ENCODE results near the gene CALY. TPM values are rescaled to one million over a fixed set of nuclear protein-coding genes. Genes with fewer than 3 reads are reported as not detected.

CALY gene
- total RNA-seq, 1 donor from 2014 or later = not detected

DNA sequence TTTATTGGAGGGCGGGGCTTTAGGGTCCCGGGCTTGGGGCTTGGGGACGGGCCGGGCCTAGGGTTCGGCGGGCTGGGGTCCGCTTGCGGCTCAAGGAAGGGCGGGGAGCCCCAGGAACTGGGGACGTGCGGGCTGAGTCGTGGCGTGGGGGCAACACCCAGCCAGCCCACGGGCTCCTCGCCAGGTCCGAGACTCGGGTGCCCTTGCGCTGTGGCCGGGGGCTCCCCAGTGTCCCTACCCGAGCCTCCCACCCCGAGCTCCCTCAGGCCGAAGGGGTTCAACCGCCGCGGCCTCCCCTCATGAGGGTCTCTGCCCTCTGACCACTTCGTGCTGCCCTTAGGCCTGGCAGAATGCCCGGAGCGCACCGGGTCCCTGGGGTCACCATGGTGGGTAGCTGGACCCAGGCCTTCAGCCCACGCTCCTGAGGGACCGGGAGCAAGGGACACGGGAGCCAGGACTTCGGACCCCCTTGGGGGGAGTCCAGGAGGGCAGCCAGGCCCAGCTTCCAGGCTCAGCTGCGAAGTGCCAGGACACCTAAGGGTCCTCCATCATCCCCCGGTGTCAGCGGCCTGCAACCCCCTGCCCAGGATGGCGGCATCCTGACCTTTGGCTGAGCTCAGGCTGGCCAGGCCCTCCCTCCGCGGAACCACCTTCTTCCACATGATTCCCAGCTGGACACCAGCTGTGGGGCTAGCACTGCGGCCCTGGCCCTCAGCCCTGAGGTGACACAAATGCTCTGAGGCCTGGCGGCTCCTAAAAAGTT lies 21.6 kb upstream of the CALY start:
- CTCF ChIA-PET = no interaction called here
- H3K9me3 Mint-ChIP-seq = no peaks in the 10 kb centered on the region
- H3K4me3 Mint-ChIP-seq = no peak overlapping the region
- peaks cover 15% of the 10 kb centered on the region for H3K36me3 Mint-ChIP-seq (ENCODE audit: low read depth)
- TF ChIP-seq, protein P1, sequence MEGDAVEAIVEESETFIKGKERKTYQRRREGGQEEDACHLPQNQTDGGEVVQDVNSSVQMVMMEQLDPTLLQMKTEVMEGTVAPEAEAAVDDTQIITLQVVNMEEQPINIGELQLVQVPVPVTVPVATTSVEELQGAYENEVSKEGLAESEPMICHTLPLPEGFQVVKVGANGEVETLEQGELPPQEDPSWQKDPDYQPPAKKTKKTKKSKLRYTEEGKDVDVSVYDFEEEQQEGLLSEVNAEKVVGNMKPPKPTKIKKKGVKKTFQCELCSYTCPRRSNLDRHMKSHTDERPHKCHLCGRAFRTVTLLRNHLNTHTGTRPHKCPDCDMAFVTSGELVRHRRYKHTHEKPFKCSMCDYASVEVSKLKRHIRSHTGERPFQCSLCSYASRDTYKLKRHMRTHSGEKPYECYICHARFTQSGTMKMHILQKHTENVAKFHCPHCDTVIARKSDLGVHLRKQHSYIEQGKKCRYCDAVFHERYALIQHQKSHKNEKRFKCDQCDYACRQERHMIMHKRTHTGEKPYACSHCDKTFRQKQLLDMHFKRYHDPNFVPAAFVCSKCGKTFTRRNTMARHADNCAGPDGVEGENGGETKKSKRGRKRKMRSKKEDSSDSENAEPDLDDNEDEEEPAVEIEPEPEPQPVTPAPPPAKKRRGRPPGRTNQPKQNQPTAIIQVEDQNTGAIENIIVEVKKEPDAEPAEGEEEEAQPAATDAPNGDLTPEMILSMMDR (IDR thresholded peaks at IDR 0.05) = no peak
- POLR2A ChIA-PET = interaction anchor here (0.6 to 3.0 kb wide), 10 partner anchors 11 to 81 kb away, joined by 4 to 19 read pairs (median 8); partner anchors contain the start of genes CALY, ECHS1, MTG1 and PAOX
- H3K4me1 Mint-ChIP-seq = peaks cover 31% of the 10 kb centered on the region
- no peaks in the 10 kb centered on the region for H3K27me3 Mint-ChIP-seq
- intact Hi-C loops (cut with micrococcal nuclease) = loop anchor here (1.0 kb wide), 2 partner anchors 15 to 31 kb away; partner anchors contain the start of gene ECHS1
- H3K27ac Mint-ChIP-seq = no peak overlapping the region
- no peak for DNase-seq
- no peak for ATAC-seq (ENCODE audit: low read depth)

DNA sequence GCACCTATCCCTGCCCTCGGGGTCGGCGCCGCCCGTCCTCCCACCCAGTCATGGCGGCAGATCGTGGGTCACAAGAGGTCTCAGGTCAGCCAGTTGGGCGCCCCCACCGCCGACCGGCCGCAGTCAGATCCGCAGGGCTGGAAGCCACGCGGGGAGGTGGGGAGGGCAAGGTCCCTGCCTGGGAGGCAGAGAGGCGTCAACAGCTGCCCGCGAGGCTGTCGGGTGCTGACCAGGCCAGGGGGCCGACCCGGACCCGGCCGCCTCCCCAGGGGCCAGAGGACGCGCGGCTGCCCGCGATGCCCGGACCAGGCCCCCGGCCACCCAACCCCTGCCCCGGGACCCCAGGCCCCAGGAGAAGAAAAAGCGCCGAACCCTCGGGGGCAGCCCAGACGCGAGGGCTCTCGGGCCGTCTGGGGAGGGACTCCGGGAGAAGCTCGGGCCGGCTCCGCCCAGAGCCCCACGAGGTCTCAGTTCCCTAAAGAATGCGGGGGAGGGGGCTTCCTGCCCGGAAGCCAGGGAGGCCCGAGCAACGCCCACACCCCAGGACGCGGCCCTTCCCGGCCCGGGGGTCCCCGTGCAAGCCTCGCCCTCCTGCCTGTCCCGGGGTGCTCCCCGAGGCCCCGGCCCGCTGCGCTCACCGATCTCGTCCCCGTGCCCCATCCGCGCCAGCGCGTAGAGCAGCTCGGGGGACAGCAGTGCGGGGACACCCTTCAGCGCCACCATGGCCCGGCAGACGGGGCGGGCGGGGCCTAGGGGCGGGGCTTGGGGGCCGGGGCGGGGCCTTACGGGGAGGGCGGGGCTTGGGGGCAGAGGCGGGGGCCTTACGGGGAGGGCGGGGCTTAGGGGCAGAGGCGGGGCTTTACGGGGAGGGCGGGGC lies 20.8 kb upstream of the CALY start, which contains the start of gene FUOM:
FUOM (minus strand) TSS at position 735 of the 877 bp plus-strand sequence; CDS start at position 723, 12 bp downstream.
- DNase-seq (peak; percentile 82), ATAC-seq (ENCODE audit: low read depth) (peak; percentile 87)
- Mint-ChIP-seq H3K4me3 (peak within 1 kb of the TSS; percentile 80), H3K36me3 (ENCODE audit: low read depth) (peaks cover 8% of the 10 kb centered on the region), H3K27me3 (no peaks in the 10 kb centered on the region), H3K4me1 (peaks cover 31% of the 10 kb centered on the region), H3K27ac (peak within 1 kb of the TSS; percentile 69), H3K9me3 (no peaks in the 10 kb centered on the region)
- TF ChIP-seq, protein P1 (IDR thresholded peaks at IDR 0.05) = no peak
- intact Hi-C loops (cut with micrococcal nuclease) = loop anchor here (1.0 to 2.0 kb wide), 5 partner anchors 16 to 37 kb away; partner anchors contain the start of genes CALY, ECHS1, MTG1 and PAOX
- ChIA-PET CTCF (interaction anchor here (0.6 kb wide), 1 partner anchor 28 kb away, joined by 3 read pairs; no protein-coding TSS in a partner anchor), POLR2A (interaction anchor here (0.6 to 3.0 kb wide), 11 partner anchors 9 to 80 kb away, joined by 3 to 19 read pairs (median 8); partner anchors contain the start of genes CALY, ECHS1, MTG1 and PAOX)

DNA sequence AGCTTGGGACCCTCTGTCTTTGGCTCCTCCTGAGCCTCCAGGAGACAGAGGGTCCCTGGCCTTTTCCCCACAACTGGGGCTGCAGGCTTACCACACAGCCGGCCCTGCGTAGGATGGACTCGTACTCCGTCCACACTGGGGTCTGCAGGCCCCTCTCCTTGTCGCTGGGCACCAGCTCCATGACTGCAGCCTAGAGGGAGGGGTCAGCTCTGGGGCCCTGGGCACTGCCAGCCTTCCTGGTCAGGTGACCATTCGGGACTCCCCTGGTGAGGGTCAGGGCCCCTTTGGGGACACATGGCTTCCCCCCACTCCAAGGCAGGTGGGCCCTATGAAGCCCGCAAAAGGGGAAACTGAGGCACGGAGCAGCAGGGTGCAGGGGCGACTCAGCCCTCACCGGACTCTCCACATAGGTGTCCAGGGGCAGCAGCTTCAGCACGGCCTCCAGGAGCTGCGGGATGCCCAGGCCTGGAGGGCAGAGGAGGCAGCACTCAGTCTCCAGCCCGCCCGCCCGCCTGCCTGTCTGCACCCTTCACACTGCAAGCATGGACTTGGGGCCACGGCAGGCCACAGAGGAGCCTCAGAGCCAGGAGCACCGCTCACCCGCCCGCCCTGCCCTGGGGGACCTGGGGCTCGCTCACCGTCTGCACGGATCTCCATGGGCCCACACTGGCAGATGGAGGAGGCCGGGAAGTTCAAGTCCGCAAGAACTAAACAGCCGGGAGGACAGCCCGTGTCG lies 20.0 kb upstream of the CALY start:
- DNase-seq = no peak
- Mint-ChIP-seq H3K27ac (no peak overlapping the region), H3K4me3 (peak overlapping the region; percentile 79), H3K36me3 (ENCODE audit: low read depth) (no peaks in the 10 kb centered on the region), H3K9me3 (no peaks in the 10 kb centered on the region), H3K4me1 (peaks cover 25% of the 10 kb centered on the region), H3K27me3 (no peaks in the 10 kb centered on the region)
- intact Hi-C loops (cut with micrococcal nuclease) = loop anchor here (1.0 to 2.0 kb wide), 3 partner anchors 20 to 38 kb away; partner anchors contain the start of genes CALY, MTG1 and PAOX
- ChIA-PET CTCF (no interaction called here), POLR2A (interaction anchor here (0.7 to 3.0 kb wide), 9 partner anchors 9 to 38 kb away, joined by 3 to 19 read pairs (median 8); partner anchors contain the start of genes CALY, ECHS1, MTG1 and PAOX)
- ATAC-seq (ENCODE audit: low read depth) = no peak
- TF ChIP-seq, protein P1 (IDR thresholded peaks at IDR 0.05) = no peak

- no peak for ATAC-seq (ENCODE audit: low read depth)
- TF ChIP-seq, protein P1 (IDR thresholded peaks at IDR 0.05) = no peak
- Mint-ChIP-seq H3K36me3 (ENCODE audit: low read depth) (no peaks in the 10 kb centered on the region), H3K27ac (no peak overlapping the region), H3K4me3 (peak overlapping the region; percentile 64), H3K4me1 (peaks cover 17% of the 10 kb centered on the region), H3K9me3 (no peaks in the 10 kb centered on the region), H3K27me3 (no peaks in the 10 kb centered on the region)
- CTCF ChIA-PET = no interaction called here
- intact Hi-C loops (cut with micrococcal nuclease) = loop anchor here (2.0 kb wide), 1 partner anchor 19 kb away; the partner anchor contains the start of gene CALY
- POLR2A ChIA-PET = interaction anchor here (0.7 kb wide), 1 partner anchor 34 kb away, joined by 3 read pairs; no protein-coding TSS in a partner anchor
- no peak for DNase-seq
Observed at GRCh38 chr10:133355991-133356390, 19.3 kb upstream of the CALY start.
